ENCODE results near the gene CMTM1.

CMTM1 gene

GRCh38 chr16:66539623-66540469 lies 26.4 kb upstream of the CMTM1 start:
- DNase-seq: no peak

GRCh38 chr16:66541388-66542355 lies 24.6 kb upstream of the CMTM1 start:
- no peak for DNase-seq

GRCh38 chr16:66542396-66542795 lies 23.8 kb upstream of the CMTM1 start:
- DNase-seq: no peak

GRCh38 chr16:66543541-66543940 lies 22.7 kb upstream of the CMTM1 start:
- DNase-seq: no peak

DNA sequence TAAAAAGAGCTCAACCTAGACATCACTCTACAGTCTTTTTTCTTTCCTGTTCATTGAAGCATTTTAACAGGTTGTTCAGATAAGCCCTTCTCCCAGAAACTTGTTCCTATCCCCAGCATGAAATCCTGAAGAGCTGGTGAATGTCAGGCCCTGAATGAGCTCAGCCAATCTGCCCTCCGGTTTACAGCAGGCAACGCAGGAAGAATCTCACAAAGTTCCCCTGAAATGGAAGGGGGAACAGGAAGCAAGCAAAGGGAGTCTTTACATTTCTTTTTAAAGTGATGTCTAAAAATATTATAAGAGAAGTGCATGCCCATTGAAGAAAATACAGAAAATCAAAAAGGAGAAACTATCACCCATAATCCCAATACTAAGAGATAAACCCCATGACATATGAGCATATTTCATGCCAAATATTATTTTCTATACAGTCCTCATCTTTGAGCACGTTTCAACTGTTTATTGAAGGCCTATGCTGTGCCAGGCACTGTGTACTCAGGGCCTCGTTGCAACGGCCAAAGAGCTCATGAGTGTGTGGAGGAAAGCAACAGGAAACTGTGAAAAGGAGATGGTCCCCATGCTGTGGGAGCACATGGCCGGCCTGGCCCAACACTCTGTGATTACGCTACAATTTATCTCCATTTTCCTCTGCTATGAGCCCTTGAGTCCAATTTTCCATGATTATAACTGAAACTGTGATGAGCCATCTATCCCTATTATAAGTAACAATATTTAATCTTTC lies 22.1 kb upstream of the CMTM1 start:
- no peak for DNase-seq

GRCh38 chr16:66547101-66547989 lies 18.9 kb upstream of the CMTM1 start:
- no peak for DNase-seq

GRCh38 chr16:66548068-66548467 lies 18.2 kb upstream of the CMTM1 start:
- no peak for DNase-seq

DNA sequence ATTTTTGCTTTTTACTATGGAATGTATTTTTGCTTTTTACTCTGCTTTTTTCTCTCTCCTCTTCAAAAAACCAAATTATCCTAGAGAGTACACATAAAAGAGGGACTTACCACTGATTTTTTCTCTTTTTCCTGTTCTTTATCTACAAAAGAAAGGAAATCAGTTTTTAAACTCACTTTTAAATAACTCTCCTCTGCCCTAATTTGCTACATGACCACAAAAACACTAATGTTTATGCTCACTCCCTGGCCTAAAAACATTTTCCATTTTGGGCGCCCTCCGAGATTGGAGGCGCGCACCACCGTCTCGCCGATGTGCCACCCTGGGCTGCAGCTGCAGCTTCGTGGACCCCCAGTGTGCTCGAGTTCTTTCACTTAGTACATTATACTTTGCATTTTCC lies 17.4 kb upstream of the CMTM1 start:
- no peak for DNase-seq

- DNase-seq: peak; percentile 64
Observed at GRCh38 chr16:66549284-66550131, 16.7 kb upstream of the CMTM1 start, which contains the start of gene TK2. Gene TK2 (minus strand): TSS chr16:66550122. CDS start chr16:66550061, 61 bp downstream.

GRCh38 chr16:66551348-66551759 lies 14.9 kb upstream of the CMTM1 start:
- DNase-seq: no peak

GRCh38 chr16:66551788-66552285 lies 14.4 kb upstream of the CMTM1 start:
- DNase-seq: no peak

DNA sequence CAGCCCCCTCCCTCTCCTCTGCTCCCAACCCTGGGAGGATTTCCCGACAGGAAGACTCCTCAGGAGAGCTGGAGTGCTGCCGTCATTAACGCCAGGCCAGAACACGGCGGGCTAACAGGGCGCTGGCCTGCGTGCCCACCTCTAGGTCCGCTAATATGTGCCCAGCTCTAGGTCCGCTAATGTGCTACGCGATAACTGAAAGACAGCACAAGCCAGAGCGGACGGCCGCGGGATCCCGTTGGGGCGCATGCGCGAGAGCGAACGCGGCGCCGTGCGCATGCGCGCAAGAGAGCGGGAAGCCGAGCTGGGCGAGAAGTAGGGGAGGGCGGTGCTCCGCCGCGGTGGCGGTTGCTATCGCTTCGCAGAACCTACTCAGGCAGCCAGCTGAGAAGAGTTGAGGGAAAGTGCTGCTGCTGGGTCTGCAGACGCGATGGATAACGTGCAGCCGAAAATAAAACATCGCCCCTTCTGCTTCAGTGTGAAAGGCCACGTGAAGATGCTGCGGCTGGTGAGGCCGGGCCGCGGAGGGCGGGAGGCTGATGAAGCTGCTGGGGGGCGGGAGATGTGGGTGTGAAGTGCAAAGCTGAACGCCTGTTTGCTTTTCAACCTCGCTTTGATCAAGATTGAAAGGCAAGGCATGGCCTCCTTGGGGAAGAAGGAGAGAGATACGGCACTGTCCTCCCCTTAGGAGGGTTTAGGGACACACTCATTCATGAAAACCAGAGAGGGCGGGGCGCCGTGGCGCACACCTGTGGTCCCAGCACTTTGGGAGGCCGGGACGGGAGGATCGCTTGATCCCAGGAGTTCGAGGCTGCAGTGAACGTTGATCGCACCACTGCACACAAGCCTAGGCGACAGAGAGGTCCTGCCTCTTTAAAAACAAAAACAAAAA lies 13.7 kb upstream of the CMTM1 start, which contains the start of gene CKLF:
CKLF (plus strand) TSS at position 291 of the 892 bp plus-strand sequence; CDS start at position 431, 140 bp downstream.
- DNase-seq: peak; percentile 93

- DNase-seq: no peak
Observed at GRCh38 chr16:66553223-66553622, 13.0 kb upstream of the CMTM1 start.

- no peak for DNase-seq
Observed at GRCh38 chr16:66554021-66554420, 12.2 kb upstream of the CMTM1 start.

DNA sequence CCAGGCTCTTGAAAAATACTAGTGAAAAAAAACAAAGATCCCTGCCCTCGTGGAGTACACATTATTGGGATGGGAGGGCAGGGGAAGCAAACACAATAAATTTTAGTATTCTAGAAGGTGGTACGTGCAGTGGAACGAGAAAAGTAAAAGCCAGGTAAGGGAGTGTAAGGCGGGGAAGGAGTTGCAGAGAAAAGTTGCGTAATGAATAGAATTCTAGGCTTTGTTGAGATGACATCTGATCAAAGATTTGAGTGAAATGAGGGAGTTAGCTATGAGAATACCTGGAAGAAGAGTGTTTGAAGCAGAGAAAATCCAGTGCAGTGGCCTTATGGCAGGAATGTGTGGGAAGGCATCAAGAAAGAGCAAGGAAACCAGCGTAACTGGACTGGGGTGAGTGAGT lies 11.7 kb upstream of the CMTM1 start:
- no peak for DNase-seq

GRCh38 chr16:66560107-66560506 lies 6.1 kb upstream of the CMTM1 start:
- no peak for DNase-seq

DNA sequence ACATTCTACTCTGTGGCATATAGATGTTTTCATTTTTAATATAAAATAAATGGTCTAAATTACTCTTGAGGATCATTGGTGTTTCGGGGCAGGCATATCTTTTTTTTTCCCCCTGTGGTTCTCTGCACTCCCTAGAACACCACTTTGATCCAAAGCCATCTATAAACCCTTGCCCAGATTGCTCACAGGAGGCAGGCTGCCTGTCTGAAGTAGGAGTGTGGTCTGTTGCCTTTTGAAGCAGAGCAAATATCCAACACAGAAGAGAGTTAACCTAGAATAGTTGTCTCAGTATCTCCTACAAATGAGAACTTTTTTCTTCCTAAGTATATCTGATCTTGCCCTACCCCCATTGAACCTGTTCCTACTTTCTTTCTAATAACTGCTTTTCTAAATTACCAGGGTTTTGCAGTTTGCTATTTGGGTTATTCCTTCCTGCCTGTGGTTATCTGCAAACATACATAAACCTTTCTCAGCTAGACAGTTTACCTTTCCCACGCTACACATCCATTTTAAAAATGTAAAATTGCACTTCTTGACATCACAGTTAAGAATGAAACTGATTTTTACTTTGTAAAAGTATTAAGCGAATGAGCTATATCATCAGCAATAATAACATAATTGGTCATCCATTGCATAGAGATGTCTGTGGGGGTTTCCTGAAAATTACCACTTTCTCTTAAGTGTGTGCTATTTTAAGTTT lies 4.7 kb upstream of the CMTM1 start:
- no peak for DNase-seq

DNA sequence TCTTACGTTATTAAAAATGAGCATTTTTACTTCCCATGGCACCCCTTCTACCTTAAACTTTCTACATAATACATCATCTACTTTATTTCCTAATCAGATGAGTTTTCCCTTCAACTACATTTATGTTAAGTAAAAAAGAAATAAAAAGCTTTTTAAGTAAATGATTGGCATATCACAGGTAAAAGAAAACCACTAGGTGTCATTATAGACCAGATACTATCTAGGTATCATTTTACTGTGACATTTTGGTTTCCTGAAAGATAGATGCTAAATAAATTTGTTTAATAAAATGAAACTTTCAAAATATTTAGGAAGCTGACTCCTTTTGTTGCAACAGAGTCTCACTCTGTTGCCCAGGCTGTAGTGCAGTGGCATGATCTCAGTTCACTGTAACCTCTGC lies 3.8 kb upstream of the CMTM1 start:
- DNase-seq: no peak

DNA sequence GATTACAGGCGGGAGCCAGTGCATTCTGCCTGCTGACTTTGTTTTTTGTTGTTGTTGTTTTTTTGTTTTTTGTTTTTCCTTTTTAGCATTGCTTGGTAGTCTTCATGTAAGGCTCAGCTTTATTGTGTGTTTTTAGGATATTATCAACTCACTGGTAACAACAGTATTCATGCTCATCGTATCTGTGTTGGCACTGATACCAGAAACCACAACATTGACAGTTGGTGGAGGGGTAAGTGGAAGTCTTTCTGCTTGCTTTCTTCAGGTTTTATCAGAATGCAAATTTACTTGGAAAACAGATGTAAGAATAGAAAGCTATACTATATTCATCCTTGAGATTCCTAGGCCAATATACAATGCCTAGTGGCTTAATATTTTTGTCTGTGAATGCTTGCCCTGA lies 3.3 kb upstream of the CMTM1 start:
- no peak for DNase-seq

All from midbrain (tissue), 1 donor.